Measurements from ENCODE around the gene TPCN1.

The TPCN1 gene

GRCh38 chr12:113290506-113290905 is 69.2 kb downstream of the TPCN1 start:
- DNase-seq: no peak

- DNase-seq: no peak
Measured at GRCh38 chr12:113291586-113291985, 70.3 kb downstream of the TPCN1 start.

DNA sequence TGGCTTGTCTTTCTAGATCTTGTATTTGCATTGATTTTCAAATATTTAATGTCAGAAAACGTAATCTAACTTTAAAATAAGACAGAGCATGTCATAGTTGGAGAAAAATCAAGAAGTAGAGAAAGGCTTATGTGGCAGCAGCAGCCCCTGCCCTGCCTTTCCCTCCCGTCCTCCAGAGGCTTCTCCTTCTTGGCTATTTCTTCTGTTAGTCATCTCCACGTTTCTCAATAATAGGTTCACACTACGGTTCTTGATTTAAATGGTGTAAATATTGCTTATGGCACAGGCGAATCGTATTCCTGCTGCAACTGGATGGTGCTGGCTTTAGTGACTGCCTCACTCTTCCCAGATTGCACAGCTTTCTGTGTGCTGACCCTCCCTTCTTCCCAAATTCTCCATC is 70.8 kb downstream of the TPCN1 start:
- DNase-seq: no peak

DNA sequence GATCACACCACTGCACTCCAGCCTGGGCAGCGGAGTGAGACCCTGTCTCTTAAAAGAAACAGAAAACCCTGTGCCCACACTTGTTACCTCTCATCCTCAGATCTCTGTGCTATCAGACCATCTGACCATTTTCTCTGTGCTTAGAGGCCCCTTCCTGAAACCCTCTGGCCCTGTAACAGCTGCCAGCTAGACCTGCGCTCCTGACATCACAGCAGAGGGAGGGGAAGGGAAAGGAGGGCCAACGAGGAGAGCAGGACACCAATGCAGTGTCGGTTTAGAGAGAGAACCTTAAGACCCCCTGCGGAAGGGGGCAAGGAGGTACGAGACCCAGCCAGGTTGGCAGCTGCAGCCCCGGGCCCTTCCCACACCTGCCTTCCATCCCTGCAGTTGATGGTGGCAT is 71.3 kb downstream of the TPCN1 start:
- DNase-seq: no peak

GRCh38 chr12:113293100-113293499 is 71.8 kb downstream of the TPCN1 start:
- DNase-seq: no peak

GRCh38 chr12:113295886-113296556 is 74.8 kb downstream of the TPCN1 start:
- no peak for DNase-seq

- DNase-seq: no peak
Measured at GRCh38 chr12:113296557-113297213, 75.4 kb downstream of the TPCN1 start.

- DNase-seq: no peak
Measured at GRCh38 chr12:113297214-113297587, 75.9 kb downstream of the TPCN1 start.

- DNase-seq: no peak
Measured at GRCh38 chr12:113297621-113298471, 76.6 kb downstream of the TPCN1 start.

GRCh38 chr12:113298472-113298817 is 77.2 kb downstream of the TPCN1 start:
- DNase-seq: no peak

DNA sequence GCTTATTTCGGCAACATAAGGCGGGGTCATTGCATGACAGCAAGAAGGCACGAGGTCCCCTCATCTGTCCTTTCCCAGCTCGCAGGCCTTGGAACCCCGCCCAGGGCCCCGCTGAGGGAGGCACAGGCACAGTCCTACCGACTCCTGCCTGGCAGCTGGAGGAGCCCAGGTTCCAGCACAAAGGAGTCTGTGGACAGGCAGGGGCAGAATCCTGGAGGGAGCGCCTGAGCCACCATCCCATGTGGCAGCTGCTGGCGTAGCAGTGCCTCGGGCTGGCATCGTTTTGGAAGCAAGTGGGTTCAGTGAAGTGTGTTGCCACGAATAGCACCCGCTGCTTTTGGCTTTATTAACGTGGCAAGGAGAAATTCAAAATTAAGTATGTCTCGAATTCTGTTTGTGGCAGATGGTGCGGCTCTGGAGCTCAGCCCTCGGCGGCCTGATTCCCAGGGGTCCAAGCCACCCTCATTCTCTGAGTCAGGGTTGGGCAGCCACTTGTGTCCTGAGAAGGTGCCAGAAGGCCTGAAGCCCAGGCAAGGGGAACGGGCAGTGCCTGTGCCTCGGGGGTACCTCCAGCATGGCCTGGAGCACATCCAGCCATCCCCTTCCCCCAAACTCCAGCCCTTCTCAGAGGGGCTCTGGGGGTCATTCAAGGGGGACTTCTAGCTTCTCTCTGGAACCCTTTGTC is 77.7 kb downstream of the TPCN1 start:
- DNase-seq: no peak

- no peak for DNase-seq
Measured at GRCh38 chr12:113299619-113300237, 78.5 kb downstream of the TPCN1 start.

DNA sequence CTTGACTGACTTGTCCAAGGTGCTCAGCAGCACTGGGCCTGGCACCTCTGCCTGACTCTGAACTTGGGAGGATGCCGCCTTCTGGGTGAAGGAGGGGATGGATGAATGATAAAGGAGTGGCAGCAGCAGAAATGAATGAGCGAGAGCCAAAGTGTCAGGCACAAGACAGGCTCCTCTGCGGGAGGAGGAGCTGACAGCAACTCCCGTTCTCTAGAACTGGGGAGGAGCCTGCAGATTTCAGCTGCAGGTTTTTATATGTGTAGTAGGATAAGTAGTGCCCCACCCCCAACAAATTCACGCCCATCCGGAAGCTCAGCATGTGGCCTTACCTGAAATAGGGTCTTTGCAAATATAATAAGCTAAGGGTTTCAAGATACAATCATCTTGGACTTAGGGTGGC is 80.5 kb downstream of the TPCN1 start:
- DNase-seq: no peak

- DNase-seq: no peak
Measured at GRCh38 chr12:113302466-113302865, 81.2 kb downstream of the TPCN1 start.

DNA sequence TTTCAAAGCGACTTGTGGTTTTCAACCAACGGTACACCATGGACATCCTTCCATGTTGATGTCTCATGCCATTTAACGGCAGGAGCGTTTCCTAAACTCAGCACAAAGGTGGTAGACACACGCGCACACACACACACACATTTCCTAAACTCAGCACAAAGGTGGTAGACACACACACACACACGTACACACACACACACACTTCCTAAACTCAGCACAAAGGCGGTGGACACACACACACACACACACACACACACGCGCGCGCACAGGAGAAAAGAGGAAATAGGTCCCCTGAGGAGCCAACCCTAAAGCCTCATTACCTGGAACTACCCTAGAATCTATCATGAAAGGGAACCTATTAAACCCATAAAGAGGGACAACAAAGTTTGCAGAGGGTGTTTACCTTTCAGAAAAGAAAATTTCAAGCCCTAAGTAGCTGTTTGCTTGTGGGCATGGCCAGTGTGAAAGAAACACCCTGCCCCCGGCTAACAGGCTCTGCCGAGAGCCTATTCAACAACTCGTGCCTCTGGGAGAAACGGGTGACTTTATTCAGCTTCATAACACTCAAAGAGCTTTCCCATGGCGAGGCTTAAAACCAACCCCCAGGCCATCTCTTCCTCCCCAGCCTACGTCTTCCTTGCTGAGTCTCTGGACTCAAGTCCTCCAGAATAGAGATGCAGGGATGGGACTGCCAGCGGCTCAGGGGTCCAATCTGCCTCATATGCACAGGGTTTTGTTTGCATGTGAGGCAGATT is 81.8 kb downstream of the TPCN1 start:
- no peak for DNase-seq

- DNase-seq: no peak
Measured at GRCh38 chr12:113305281-113305856, 84.1 kb downstream of the TPCN1 start.

GRCh38 chr12:113306382-113306781 is 85.1 kb downstream of the TPCN1 start:
- no peak for DNase-seq

- no peak for DNase-seq
Measured at GRCh38 chr12:113310489-113310888, 89.2 kb downstream of the TPCN1 start.

DNA sequence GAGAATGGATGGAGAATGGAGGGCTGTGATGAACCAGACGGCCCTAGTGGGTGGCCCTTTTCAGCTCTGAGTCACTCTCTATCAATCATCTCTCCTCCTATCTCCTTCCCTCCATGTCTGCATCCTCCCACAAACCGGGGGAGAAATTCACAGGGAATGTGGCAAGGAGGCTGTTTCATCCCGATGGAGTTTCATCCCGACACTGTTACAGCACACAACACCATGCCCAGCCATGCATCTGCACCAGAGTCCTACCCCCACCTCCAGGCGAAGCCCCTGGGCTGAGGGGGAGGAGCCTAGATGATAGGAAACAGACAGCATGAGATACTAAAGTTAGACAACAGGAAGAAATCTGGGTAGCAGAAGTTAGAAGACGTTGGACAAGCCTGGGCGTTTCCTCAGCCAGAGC is 92.9 kb downstream of the TPCN1 start:
- no peak for DNase-seq

- no peak for DNase-seq
Measured at GRCh38 chr12:113315358-113315757, 94.1 kb downstream of the TPCN1 start.

GRCh38 chr12:113316155-113316554 is 94.9 kb downstream of the TPCN1 start:
- DNase-seq: no peak

- no peak for DNase-seq
Measured at GRCh38 chr12:113317122-113317521, 95.9 kb downstream of the TPCN1 start.
